Fibroblast of gingiva (primary cell): ENCODE results near the gene HSPA12A.
A peak's percentile ranks its signal among the peaks of the same experiment; 100 is the strongest.

Experiments
- DNase-seq: peaks from one replicate; pipeline ENCODE4 v3.0.0-alpha.2; 2011; ENCODE audit warnings: low read depth

The HSPA12A gene

GRCh38 chr10:116742367-116743265, at the start of gene HSPA12A:
Gene HSPA12A (minus strand): TSS chr10:116742566. CDS start chr10:116742469, 97 bp downstream.
- peak; percentile 71 for DNase-seq

DNA sequence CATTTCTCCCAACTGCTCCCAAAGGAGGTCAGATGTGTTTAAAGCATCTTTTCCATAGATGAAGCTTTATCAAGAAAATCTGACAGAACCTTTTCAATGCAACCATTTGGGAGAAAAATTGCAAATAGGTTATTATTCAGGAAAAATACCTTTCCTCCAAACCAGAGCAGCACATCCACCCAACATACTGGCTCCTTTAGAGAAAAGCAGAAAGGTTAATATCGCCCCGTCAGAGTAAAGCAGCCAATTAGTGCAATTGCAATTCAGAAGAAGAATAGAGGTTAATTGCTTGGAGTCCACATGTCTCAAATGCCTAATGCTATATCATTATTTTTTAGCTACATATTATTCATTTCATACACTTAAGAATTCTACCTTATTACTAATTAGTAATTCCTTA, 48.9 kb upstream of the HSPA12A start:
- DNase-seq = no peak

DNA sequence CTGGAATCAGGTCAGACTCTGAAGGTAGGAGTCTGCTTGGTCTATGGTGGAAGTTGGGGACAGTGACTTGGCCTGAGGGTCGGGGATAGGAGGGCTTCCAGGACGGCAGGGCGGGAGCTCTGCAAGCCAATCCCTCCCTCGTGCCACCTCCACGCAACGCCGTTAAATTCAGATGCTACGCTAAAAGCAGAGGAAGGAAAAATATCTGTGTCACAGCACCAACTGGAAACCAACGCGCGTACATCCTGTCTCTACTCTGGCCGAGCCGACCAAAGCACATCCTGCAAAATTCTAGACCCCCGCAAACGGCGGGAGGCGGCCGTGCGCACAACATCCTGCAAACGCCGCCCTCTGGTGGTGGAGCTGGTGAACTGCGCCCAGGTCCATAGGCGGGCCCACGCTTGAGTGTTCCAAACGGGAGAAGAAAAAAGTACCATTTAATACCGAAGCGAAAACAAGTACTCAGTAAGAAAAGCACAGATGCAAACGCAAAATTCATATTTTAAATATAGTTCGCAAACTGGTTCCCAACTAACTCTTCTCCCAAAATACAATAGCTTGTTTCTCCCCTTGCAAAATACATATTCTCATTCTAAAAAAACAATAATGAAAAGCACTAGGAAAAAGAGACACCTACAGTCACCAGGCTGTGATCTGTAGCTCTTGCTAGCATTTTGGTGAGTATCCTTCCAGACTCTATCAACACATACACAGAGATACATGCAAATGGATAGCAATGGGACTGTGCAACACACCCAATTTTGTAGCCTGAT, 45.7 kb upstream of the HSPA12A start:
- peak; percentile 45 for DNase-seq

- no peak for DNase-seq
Observed at GRCh38 chr10:116787053-116787659, 44.8 kb upstream of the HSPA12A start.

DNA sequence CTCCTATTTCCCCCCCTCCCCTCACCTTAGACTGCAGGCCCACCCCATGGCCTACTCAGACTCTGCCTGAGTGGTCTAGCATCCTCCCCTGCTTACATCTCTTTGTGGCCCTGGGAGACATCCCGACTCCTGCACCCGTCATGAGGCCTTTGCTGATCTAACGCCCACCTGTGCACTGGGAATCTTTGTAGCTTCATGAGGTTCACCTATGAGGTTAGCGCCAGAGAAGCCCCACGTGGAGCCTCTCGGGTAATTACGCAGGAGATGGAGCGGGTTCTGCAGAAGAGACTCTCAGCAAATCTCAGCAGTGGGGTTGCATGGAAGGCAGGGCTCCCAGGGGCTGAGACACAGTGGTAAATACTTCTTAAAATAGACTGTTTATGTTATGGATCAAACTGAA, 43.5 kb upstream of the HSPA12A start:
- DNase-seq = no peak

DNA sequence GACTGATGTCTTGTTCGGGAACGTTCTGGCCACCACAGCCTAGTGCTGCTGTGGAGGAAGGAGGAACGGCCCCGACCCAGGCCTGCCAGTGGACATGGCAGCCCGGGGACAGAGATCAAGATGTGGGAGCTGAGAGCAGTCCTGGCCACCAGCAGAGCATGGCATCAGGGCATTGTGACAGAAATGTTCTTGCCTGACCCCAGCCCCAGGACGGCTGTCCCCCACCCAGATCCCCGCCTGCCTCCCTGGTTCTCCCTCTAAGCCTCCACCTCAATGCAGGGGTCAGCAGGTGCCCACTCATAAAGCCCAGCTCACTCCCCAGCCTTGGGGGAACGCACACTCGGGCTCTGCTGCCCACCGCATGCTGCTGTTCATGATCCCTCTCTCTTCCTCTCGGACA, 42.9 kb upstream of the HSPA12A start:
- no peak for DNase-seq

DNA sequence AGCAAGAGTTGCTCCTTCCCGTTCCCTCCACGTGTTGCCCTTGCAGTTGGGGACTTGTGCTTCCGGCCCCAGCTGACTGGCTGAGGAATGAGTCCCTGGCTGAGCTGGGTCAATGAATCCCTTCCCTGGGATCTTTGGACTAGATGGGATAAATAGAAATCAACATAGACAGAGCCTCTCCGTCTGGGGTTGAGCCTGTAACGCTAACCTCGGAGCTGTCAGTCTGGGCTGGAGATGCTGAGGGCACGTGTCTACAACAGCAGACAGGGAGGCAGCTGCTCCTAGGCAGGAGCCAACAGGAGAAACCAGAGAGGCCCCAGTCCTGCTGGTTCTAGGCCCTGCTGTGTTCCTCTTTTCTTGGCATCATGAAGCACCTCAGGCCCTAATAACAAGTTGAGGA, 42.3 kb upstream of the HSPA12A start:
- no peak for DNase-seq

GRCh38 chr10:116784035-116784434, 41.7 kb upstream of the HSPA12A start:
- DNase-seq = no peak

- DNase-seq = no peak
Observed at GRCh38 chr10:116783011-116783655, 40.8 kb upstream of the HSPA12A start.

GRCh38 chr10:116781370-116781884, 39.1 kb upstream of the HSPA12A start:
- no peak for DNase-seq

- no peak for DNase-seq
Observed at GRCh38 chr10:116780691-116781205, 38.4 kb upstream of the HSPA12A start.

GRCh38 chr10:116779076-116779687, 36.8 kb upstream of the HSPA12A start:
- no peak for DNase-seq

- no peak for DNase-seq
Observed at GRCh38 chr10:116777006-116777405, 34.6 kb upstream of the HSPA12A start.

- no peak for DNase-seq
Observed at GRCh38 chr10:116775488-116776400, 33.4 kb upstream of the HSPA12A start.

GRCh38 chr10:116774728-116775151, 32.4 kb upstream of the HSPA12A start:
- DNase-seq = no peak

DNA sequence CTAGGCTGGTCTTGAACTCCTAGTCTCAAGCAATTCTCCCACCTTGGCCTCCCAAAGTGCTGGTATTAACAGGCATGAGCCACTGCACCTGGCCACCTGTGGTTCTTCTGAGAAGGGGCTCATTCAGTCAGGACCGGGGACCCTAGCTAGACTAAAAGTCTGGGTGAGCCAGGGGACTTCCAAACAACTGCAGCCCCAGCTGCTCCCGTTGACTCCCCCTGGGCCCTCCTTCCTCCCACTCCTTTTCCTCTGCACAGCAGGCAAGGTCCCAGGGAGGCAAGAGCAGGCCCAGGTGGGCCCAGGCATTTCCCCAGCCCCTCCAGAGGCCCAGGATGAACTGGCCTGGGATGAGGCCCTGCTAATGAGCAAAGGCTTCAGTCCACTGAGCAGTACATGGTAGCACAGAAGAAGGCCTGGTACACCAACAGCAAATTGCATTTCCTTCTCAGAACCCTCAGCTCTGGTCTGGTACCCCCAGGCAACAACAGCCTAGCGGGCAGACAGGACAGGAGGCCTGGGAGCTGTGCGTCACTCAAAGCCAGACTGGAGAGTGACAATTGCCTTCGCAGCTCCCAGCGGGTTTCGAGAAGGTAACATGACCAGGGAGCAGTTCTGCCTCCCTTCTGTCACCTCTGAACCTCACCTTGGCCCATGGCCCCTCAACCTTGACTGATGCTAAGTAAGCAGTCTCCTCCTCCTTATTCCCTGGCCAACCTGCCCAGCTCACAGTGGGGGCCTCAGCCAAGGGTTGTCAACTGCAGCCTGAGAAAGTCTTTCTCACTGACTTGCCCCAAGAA, 30.7 kb upstream of the HSPA12A start:
- no peak for DNase-seq

DNA sequence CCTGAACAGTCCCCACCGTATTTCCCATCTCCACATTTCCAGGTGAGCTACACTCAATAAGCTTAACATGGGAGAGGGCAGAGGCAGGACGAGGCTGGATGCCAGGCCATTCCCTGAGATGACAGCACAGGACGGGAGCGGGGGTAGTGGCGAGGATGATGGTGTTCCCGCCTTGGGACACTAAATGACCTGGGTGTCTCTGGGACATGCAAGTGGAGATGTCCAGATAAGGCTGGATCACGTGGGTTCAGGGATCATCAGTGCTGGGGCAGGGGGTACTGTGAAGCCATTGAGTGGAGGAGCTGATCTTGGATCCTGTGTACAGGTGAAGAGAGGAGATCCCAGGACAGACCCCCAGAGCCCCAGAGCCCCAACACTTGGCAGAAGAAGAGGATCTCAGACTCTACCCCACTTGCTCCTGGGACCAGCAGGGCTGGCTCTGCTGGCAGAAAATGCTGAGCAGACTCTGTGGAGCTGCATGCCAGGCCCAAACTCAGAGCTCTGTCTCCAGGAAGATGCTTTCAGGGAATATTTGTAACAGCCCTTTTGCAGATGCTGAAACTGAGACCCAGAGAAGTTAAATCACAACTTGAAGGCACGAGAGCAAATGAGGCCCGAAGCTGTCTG, 29.7 kb upstream of the HSPA12A start:
- no peak for DNase-seq

GRCh38 chr10:116771101-116771958, 29.0 kb upstream of the HSPA12A start:
- DNase-seq = peak; percentile 73
